AG04449 (cell line): ENCODE measurements around the gene PTPRE.

Experiments used
- CTCF ChIA-PET: fragments of 350-600 bp; formaldehyde crosslinking; extraction: SDS; loops from one replicate; lab custom pipeline; 2021; ENCODE audit warnings: antibody characterized with exemption; lab: Yijun Ruan, JAX
- POLR2A ChIA-PET: fragments of 400-600, 350-600 bp; formaldehyde crosslinking; extraction: SDS; loops from one replicate; lab custom pipeline; 2020; ENCODE audit warnings: antibody characterized with exemption, inconsistent platforms; lab: Yijun Ruan, JAX
- DNase-seq: peaks from one replicate; pipeline ENCODE4 v3.0.0-alpha.2; 2010; ENCODE audit warnings: low read depth, low spot score
- H3K4me3 ChIP-seq: 2 replicates; pipeline ENCODE4 v1.5.1; 2011; ENCODE audit warnings: low read depth, mild to moderate bottlenecking, control low read depth, low read length
- CTCF ChIP-seq: IDR thresholded peaks from one replicate; pipeline ENCODE4 v1.5.1; 2011; ENCODE audit warnings: mild to moderate bottlenecking, moderate library complexity, low read length, control low read depth, inconsistent platforms; ENCODE audit not compliant: insufficient read depth; ENCODE audit errors: missing control alignments

The PTPRE gene

GRCh38 chr10:128071417-128071782 is 164.5 kb downstream of the PTPRE start:
- H3K4me3 ChIP-seq = no peak overlapping the region
- CTCF ChIA-PET = interaction anchor here (0.6 to 4.8 kb wide), 10 partner anchors 8 to 165 kb away, joined by 3 to 59 read pairs (median 4); partner anchors contain the start of gene PTPRE
- DNase-seq = no peak
- POLR2A ChIA-PET = no interaction called here
- TF ChIP-seq CTCF = no peak

- ChIA-PET CTCF (interaction anchor here (0.6 to 4.8 kb wide), 10 partner anchors 8 to 166 kb away, joined by 3 to 59 read pairs (median 5); partner anchors contain the start of gene PTPRE), POLR2A (no interaction called here)
- no peak for DNase-seq
- H3K4me3 ChIP-seq = no peak overlapping the region
- no peak for TF ChIP-seq CTCF
These were observed 165.1 kb downstream of the PTPRE start for GRCh38 chr10:128072046-128072445.

- ChIA-PET CTCF (interaction anchor here (1.3 to 4.8 kb wide), 3 partner anchors 9 to 62 kb away, joined by 5 to 59 read pairs (median 11); no protein-coding TSS in a partner anchor), POLR2A (no interaction called here)
- no peak for TF ChIP-seq CTCF
These were observed 166.2 kb downstream of the PTPRE start for GRCh38 chr10:128072941-128073645.

GRCh38 chr10:128073890-128074289 is 167.0 kb downstream of the PTPRE start:
- POLR2A ChIA-PET = no interaction called here
- TF ChIP-seq CTCF = no peak
- CTCF ChIA-PET = interaction anchor here (1.1 kb wide), 1 partner anchor 77 kb away, joined by 3 read pairs; no protein-coding TSS in a partner anchor
- DNase-seq = no peak
- no peak overlapping the region for H3K4me3 ChIP-seq

More at GRCh38 chr10:128072941-128073645, 166.2 kb downstream of the PTPRE start:
- no peak for DNase-seq
- no peak overlapping the region for H3K4me3 ChIP-seq

- POLR2A ChIA-PET = no interaction called here
- TF ChIP-seq CTCF = no peak
- DNase-seq = no peak
These were observed 167.7 kb downstream of the PTPRE start for GRCh38 chr10:128074589-128074988.

GRCh38 chr10:128077155-128077875 is 170.4 kb downstream of the PTPRE start:
- ChIA-PET CTCF (interaction anchor here (1.0 to 7.2 kb wide), 6 partner anchors 8 to 75 kb away, joined by 3 to 111 read pairs (median 8); no protein-coding TSS in a partner anchor), POLR2A (no interaction called here)
- H3K4me3 ChIP-seq = no peak overlapping the region
- no peak for DNase-seq
- no peak for TF ChIP-seq CTCF

More at GRCh38 chr10:128074589-128074988, 167.7 kb downstream of the PTPRE start:
- no peak overlapping the region for H3K4me3 ChIP-seq
- CTCF ChIA-PET = interaction anchor here (1.1 kb wide), 1 partner anchor 76 kb away, joined by 3 read pairs; no protein-coding TSS in a partner anchor
